Neural cell (in vitro differentiated cells): ENCODE data around the gene RANGAP1. TPM values are rescaled to one million over a fixed set of nuclear protein-coding genes. Genes with fewer than 3 reads are reported as not detected.
A peak's percentile ranks its signal among the peaks of the same experiment; 100 is the strongest.

ENCODE experiments used
- H2AFZ ChIP-seq: fragments of 200-600, 300-800 bp; sonication (generic), shearing (Covaris generic); 2 replicates; pipeline ENCODE4 v1.6.0; 2014; ENCODE audit warnings: low read depth, mild to moderate bottlenecking, antibody characterized with exemption, low read length, moderate library complexity
- H3F3A ChIP-seq: fragments of 200-600 bp; shearing (Covaris generic); 2 replicates; pipeline ENCODE4 v1.6.1; 2016; ENCODE audit warnings: mild to moderate bottlenecking, moderate library complexity, mixed read lengths, antibody characterized with exemption, low read length; ENCODE audit not compliant: insufficient read depth, poor library complexity, severe bottlenecking
- H3K27ac ChIP-seq: fragments of 200-600, 300-800 bp; sonication (generic), shearing (Covaris generic); 2 replicates; pipeline ENCODE4 v1.5.1; 2014; ENCODE audit warnings: mild to moderate bottlenecking, low read length, moderate library complexity
- H3K27me3 ChIP-seq: fragments of 300-800, 200-600 bp; sonication (generic), shearing (Covaris generic); 2 replicates; pipeline ENCODE4 v1.6.0; 2014; ENCODE audit warnings: mild to moderate bottlenecking, low read depth, low read length, moderate library complexity; ENCODE audit not compliant: insufficient read depth
- H3K36me3 ChIP-seq: fragments of 300-800, 200-600 bp; sonication (generic), shearing (Covaris generic); 2 replicates; pipeline ENCODE4 v1.5.1; 2014; ENCODE audit warnings: mild to moderate bottlenecking, antibody characterized with exemption, low read length, moderate library complexity; ENCODE audit not compliant: insufficient read depth
- H3K4me2 ChIP-seq: fragments of 300-800, 200-600 bp; sonication (generic), shearing (Covaris generic); 2 replicates; pipeline ENCODE4 v1.6.0; 2014; ENCODE audit warnings: mild to moderate bottlenecking, low read length
- H3K4me3 ChIP-seq: fragments of 300-800, 200-600 bp; sonication (generic), shearing (Covaris generic); 2 replicates; pipeline ENCODE4 v1.5.1; 2014; ENCODE audit warnings: mild to moderate bottlenecking, low read length, moderate library complexity
- H3K79me2 ChIP-seq: fragments of 200-600 bp; shearing (Covaris generic); replicated peaks from 2 replicates; pipeline ENCODE4 v1.6.0; 2014; ENCODE audit warnings: mild to moderate bottlenecking, low read length, moderate library complexity; ENCODE audit not compliant: insufficient read depth
- H3K9ac ChIP-seq: fragments of 300-800, 200-600 bp; sonication (generic), shearing (Covaris generic); 2 replicates; pipeline ENCODE4 v1.6.1; 2016; ENCODE audit warnings: mild to moderate bottlenecking, low read length, mixed read lengths
- H3K9me2 ChIP-seq: fragments of 200-600 bp; shearing (Covaris generic); 2 replicates; pipeline ENCODE4 v1.6.1; 2016; ENCODE audit warnings: mild to moderate bottlenecking, low read length, mixed read lengths; ENCODE audit not compliant: insufficient read depth
- H3K9me3 ChIP-seq: fragments of 200-600, 300-800 bp; sonication (generic), shearing (Covaris generic); 2 replicates; pipeline ENCODE4 v1.6.1; 2016; ENCODE audit warnings: mild to moderate bottlenecking, mixed run types, low read length, moderate library complexity, mixed read lengths
- H4K20me1 ChIP-seq: fragments of 200-600 bp; shearing (Covaris generic); 2 replicates; pipeline ENCODE4 v1.6.1; 2016; ENCODE audit warnings: mild to moderate bottlenecking, mixed run types; ENCODE audit not compliant: insufficient read depth
- CTCF ChIP-seq: fragments of 450-650 bp; IDR thresholded peaks from 2 replicates; pipeline ENCODE4 v1.5.1; 2014; ENCODE audit warnings: antibody characterized with exemption, mild to moderate bottlenecking, moderate library complexity; ENCODE audit not compliant: poor library complexity, severe bottlenecking
- EP300 ChIP-seq: fragments of 450-650 bp; conservative IDR thresholded peaks from 2 replicates; pipeline ENCODE4 v1.6.1; 2014; ENCODE audit warnings: antibody characterized with exemption, mild to moderate bottlenecking, moderate library complexity; ENCODE audit not compliant: poor library complexity, severe bottlenecking
- EZH2 ChIP-seq: fragments of 200-600, 300-800 bp; shearing (Covaris generic), sonication (generic); IDR thresholded peaks from 2 replicates; pipeline ENCODE4 v1.6.1; 2014; ENCODE audit warnings: antibody characterized with exemption, low read length, borderline replicate concordance, mild to moderate bottlenecking; ENCODE audit not compliant: insufficient read depth, poor library complexity, severe bottlenecking
- MXI1 ChIP-seq: fragments of 450-650 bp; conservative IDR thresholded peaks from 2 replicates; pipeline ENCODE4 v1.6.1; 2014; ENCODE audit warnings: antibody characterized with exemption, mild to moderate bottlenecking; ENCODE audit not compliant: poor library complexity, severe bottlenecking
- POLR2AphosphoS5 ChIP-seq: IDR thresholded peaks from 2 replicates; pipeline ENCODE4 v1.6.1; 2012
- RAD21 ChIP-seq: fragments of 450-650 bp; conservative IDR thresholded peaks from 2 replicates; pipeline ENCODE4 v1.6.1; 2014; ENCODE audit warnings: antibody characterized with exemption, mild to moderate bottlenecking, moderate library complexity
- SMC3 ChIP-seq: fragments of 450-650 bp; conservative IDR thresholded peaks from 2 replicates; pipeline ENCODE4 v1.6.1; 2014; ENCODE audit warnings: antibody characterized with exemption, mild to moderate bottlenecking, moderate library complexity; ENCODE audit not compliant: poor library complexity
- TAF1 ChIP-seq: IDR thresholded peaks from 2 replicates; pipeline ENCODE4 v1.6.1; 2012; ENCODE audit warnings: low read depth
- polyA plus RNA-seq: library from polyadenylated mRNA; depleted of rRNA; stranded (reverse); fragments of >200 nt; gene quantifications from 2 replicates; pipeline ENCODE4 v1.2.3, GENCODE V29; 2014
- TF ChIP-seq, protein P1 (sequence below): IDR thresholded peaks from 2 replicates; pipeline ENCODE4 v1.6.1; 2012; ENCODE audit warnings: borderline replicate concordance

Gene RANGAP1
- polyA plus RNA-seq, 1 donor from 2014 or later: 48.6 TPM

- Histone ChIP-seq H3K27ac (no peak overlapping the region), H3K36me3 (no peaks in the 10 kb centered on the region), H3K9ac (no peak overlapping the region), H3K79me2 (peaks cover 10% of the 10 kb centered on the region), H3K4me3 (no peak overlapping the region), H3K9me2 (no peaks in the 10 kb centered on the region), H3F3A (no peaks in the 10 kb centered on the region), H3K27me3 (no peaks in the 10 kb centered on the region), H4K20me1 (no peaks in the 10 kb centered on the region), H3K9me3 (no peaks in the 10 kb centered on the region), H2AFZ (no peak overlapping the region), H3K4me2 (no peak overlapping the region)
- TF ChIP-seq EP300: no peak
- no peak for TF ChIP-seq EZH2
- TF ChIP-seq CTCF: no peak
- TF ChIP-seq, protein P1, sequence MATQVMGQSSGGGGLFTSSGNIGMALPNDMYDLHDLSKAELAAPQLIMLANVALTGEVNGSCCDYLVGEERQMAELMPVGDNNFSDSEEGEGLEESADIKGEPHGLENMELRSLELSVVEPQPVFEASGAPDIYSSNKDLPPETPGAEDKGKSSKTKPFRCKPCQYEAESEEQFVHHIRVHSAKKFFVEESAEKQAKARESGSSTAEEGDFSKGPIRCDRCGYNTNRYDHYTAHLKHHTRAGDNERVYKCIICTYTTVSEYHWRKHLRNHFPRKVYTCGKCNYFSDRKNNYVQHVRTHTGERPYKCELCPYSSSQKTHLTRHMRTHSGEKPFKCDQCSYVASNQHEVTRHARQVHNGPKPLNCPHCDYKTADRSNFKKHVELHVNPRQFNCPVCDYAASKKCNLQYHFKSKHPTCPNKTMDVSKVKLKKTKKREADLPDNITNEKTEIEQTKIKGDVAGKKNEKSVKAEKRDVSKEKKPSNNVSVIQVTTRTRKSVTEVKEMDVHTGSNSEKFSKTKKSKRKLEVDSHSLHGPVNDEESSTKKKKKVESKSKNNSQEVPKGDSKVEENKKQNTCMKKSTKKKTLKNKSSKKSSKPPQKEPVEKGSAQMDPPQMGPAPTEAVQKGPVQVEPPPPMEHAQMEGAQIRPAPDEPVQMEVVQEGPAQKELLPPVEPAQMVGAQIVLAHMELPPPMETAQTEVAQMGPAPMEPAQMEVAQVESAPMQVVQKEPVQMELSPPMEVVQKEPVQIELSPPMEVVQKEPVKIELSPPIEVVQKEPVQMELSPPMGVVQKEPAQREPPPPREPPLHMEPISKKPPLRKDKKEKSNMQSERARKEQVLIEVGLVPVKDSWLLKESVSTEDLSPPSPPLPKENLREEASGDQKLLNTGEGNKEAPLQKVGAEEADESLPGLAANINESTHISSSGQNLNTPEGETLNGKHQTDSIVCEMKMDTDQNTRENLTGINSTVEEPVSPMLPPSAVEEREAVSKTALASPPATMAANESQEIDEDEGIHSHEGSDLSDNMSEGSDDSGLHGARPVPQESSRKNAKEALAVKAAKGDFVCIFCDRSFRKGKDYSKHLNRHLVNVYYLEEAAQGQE: no peak
- TF ChIP-seq MXI1: no peak
- TF ChIP-seq POLR2AphosphoS5: no peak
- TF ChIP-seq SMC3: no peak
- no peak for TF ChIP-seq TAF1
- no peak for TF ChIP-seq RAD21
These were observed 2.4 kb upstream of the RANGAP1 start for GRCh38 chr22:41288245-41288946.

DNA sequence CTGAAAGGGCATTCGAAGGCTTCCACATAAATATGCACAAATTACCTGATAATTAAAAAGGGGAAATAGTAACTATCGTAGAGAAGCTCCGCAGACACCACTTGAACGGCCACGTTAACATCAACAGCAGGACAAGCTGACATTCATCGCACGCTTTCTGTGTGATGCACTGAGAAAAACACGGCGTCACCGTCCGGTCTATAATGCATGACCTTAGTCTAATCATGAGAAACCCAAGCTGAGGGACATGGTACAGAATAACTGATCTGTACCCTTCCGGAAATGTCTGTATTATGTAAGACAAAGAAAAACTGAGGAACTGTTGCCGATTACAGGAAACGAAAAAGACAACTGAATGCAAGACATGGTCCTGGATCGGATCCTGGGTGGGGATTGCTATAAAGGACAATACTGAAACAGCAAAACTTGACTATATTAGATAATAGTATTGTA is 678 bp upstream of the RANGAP1 start:
- H3K27ac ChIP-seq: no peak overlapping the region
- H3K4me3 ChIP-seq: peak overlapping the region; percentile 87

More for the DNA sequence above, 678 bp upstream of the RANGAP1 start:
- peak overlapping the region; percentile 31 for H2AFZ ChIP-seq
- no peaks in the 10 kb centered on the region for H3K36me3 ChIP-seq
- no peaks in the 10 kb centered on the region for H4K20me1 ChIP-seq
- TF ChIP-seq EP300 (no peak), SMC3 (no peak), RAD21 (no peak), EZH2 (no peak), POLR2AphosphoS5 (no peak), CTCF (no peak), TAF1 (no peak), MXI1 (no peak)
- TF ChIP-seq, protein P1: no peak
- peak overlapping the region; percentile 63 for H3K4me2 ChIP-seq
- no peaks in the 10 kb centered on the region for H3K9me3 ChIP-seq
- no peak overlapping the region for H3K9ac ChIP-seq
- peaks cover 11% of the 10 kb centered on the region for H3K79me2 ChIP-seq
- no peaks in the 10 kb centered on the region for H3F3A ChIP-seq
- no peaks in the 10 kb centered on the region for H3K9me2 ChIP-seq
- no peaks in the 10 kb centered on the region for H3K27me3 ChIP-seq
